HL-60 (cell line): ENCODE results near the gene GRIFIN.

Source experiments
- DNase-seq, 2 experiments: peaks; one replicate each; pipeline ENCODE4 v3.0.0-alpha.2; 2010 to 2020; ENCODE audit warnings: low read depth in 1 of 2, low spot score in 1 of 2
- H3K27ac ChIP-seq: fragments of 250-450 bp; sonication (Bioruptor Pico); replicated peaks from 2 replicates; pipeline ENCODE4 v1.5.1; 2020; ENCODE audit warnings: mild to moderate bottlenecking, moderate library complexity
- H3K27me3 ChIP-seq: fragments of 250-450 bp; sonication (Bioruptor Pico); 2 replicates; pipeline ENCODE4 v1.5.1; 2021; ENCODE audit warnings: mild to moderate bottlenecking, moderate library complexity; ENCODE audit not compliant: insufficient read depth, poor library complexity, severe bottlenecking
- H3K4me3 ChIP-seq: replicated peaks from 2 replicates; pipeline ENCODE4 v1.5.1; 2011; ENCODE audit warnings: mild to moderate bottlenecking, control low read depth, low read length; ENCODE audit not compliant: insufficient read depth
- GABPA ChIP-seq: IDR thresholded peaks from 2 replicates; pipeline ENCODE4 v1.6.1; 2012; ENCODE audit warnings: low read depth
- POLR2AphosphoS5 ChIP-seq: IDR thresholded peaks from 2 replicates; pipeline ENCODE4 v1.6.1; 2012; ENCODE audit warnings: low read depth
- SPI1 ChIP-seq: IDR thresholded peaks from 2 replicates; pipeline ENCODE4 v1.6.1; 2012; ENCODE audit warnings: low read depth, mild to moderate bottlenecking, borderline replicate concordance
- TF ChIP-seq, protein P1 (sequence below): IDR thresholded peaks from one replicate; pipeline ENCODE4 v1.5.1; 2011; ENCODE audit warnings: low read length, control low read depth, inconsistent platforms; ENCODE audit not compliant: insufficient read depth
- TF ChIP-seq, protein P2 (sequence below): IDR thresholded peaks from 2 replicates; pipeline ENCODE4 v1.6.1; 2012; ENCODE audit warnings: low read depth; ENCODE audit not compliant: insufficient replicate concordance

GRIFIN gene

GRCh38 chr7:2488681-2489080, 12.5 kb upstream of the GRIFIN start:
- DNase-seq, result no peak
- Histone ChIP-seq H3K4me3 (no peak overlapping the region), H3K27me3 (no peaks in the 10 kb centered on the region), H3K27ac (no peak overlapping the region)
- TF ChIP-seq, protein P1, sequence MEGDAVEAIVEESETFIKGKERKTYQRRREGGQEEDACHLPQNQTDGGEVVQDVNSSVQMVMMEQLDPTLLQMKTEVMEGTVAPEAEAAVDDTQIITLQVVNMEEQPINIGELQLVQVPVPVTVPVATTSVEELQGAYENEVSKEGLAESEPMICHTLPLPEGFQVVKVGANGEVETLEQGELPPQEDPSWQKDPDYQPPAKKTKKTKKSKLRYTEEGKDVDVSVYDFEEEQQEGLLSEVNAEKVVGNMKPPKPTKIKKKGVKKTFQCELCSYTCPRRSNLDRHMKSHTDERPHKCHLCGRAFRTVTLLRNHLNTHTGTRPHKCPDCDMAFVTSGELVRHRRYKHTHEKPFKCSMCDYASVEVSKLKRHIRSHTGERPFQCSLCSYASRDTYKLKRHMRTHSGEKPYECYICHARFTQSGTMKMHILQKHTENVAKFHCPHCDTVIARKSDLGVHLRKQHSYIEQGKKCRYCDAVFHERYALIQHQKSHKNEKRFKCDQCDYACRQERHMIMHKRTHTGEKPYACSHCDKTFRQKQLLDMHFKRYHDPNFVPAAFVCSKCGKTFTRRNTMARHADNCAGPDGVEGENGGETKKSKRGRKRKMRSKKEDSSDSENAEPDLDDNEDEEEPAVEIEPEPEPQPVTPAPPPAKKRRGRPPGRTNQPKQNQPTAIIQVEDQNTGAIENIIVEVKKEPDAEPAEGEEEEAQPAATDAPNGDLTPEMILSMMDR, result no peak
- TF ChIP-seq GABPA, result no peak
- TF ChIP-seq, protein P2, sequence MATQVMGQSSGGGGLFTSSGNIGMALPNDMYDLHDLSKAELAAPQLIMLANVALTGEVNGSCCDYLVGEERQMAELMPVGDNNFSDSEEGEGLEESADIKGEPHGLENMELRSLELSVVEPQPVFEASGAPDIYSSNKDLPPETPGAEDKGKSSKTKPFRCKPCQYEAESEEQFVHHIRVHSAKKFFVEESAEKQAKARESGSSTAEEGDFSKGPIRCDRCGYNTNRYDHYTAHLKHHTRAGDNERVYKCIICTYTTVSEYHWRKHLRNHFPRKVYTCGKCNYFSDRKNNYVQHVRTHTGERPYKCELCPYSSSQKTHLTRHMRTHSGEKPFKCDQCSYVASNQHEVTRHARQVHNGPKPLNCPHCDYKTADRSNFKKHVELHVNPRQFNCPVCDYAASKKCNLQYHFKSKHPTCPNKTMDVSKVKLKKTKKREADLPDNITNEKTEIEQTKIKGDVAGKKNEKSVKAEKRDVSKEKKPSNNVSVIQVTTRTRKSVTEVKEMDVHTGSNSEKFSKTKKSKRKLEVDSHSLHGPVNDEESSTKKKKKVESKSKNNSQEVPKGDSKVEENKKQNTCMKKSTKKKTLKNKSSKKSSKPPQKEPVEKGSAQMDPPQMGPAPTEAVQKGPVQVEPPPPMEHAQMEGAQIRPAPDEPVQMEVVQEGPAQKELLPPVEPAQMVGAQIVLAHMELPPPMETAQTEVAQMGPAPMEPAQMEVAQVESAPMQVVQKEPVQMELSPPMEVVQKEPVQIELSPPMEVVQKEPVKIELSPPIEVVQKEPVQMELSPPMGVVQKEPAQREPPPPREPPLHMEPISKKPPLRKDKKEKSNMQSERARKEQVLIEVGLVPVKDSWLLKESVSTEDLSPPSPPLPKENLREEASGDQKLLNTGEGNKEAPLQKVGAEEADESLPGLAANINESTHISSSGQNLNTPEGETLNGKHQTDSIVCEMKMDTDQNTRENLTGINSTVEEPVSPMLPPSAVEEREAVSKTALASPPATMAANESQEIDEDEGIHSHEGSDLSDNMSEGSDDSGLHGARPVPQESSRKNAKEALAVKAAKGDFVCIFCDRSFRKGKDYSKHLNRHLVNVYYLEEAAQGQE, result no peak
- no peak for TF ChIP-seq SPI1
- no peak for TF ChIP-seq POLR2AphosphoS5

GRCh38 chr7:2488272-2488645, 12.1 kb upstream of the GRIFIN start:
- no peak overlapping the region for H3K4me3 ChIP-seq
- TF ChIP-seq, protein P2, result no peak
- no peak for TF ChIP-seq SPI1
- TF ChIP-seq GABPA, result no peak
- no peak for TF ChIP-seq POLR2AphosphoS5
- TF ChIP-seq, protein P1, result no peak
- H3K27me3 ChIP-seq, result no peaks in the 10 kb centered on the region
- no peak for DNase-seq
- H3K27ac ChIP-seq, result no peak overlapping the region

GRCh38 chr7:2487586-2488271, 11.5 kb upstream of the GRIFIN start:
- Histone ChIP-seq H3K27me3 (no peaks in the 10 kb centered on the region), H3K27ac (no peak overlapping the region), H3K4me3 (no peak overlapping the region)
- DNase-seq, result no peak
- TF ChIP-seq SPI1 (no peak), POLR2AphosphoS5 (no peak), GABPA (no peak)
- TF ChIP-seq, protein P1, result no peak
- TF ChIP-seq, protein P2, result no peak
